Measurements from ENCODE around the gene SLC16A2. TPM values are rescaled to one million over a fixed set of nuclear protein-coding genes. Genes with fewer than 3 reads are reported as not detected.

Gene SLC16A2
- total RNA-seq, 1 experiment from 2014 or later, result 17.8 TPM

GRCh38 chrX:74438764-74439163 lies 17.5 kb downstream of the SLC16A2 start:
- intact Hi-C loops (cut with micrococcal nuclease; ENCODE audit: unreplicated experiment), result no loop called here
- Histone ChIP-seq H3K4me1 (ENCODE audit: insufficient read depth, low read length, poor library complexity, severe bottlenecking) (no peaks in the 10 kb centered on the region), H3K27ac (ENCODE audit: low read depth, low read length, poor library complexity, severe bottlenecking) (no peak overlapping the region), H3K27me3 (replicated peaks; ENCODE audit: insufficient read depth, low read depth, low read length, poor library complexity) (no peaks in the 10 kb centered on the region), H3K36me3 (ENCODE audit: insufficient read depth, low read length, poor library complexity, severe bottlenecking) (no peaks in the 10 kb centered on the region), H3K4me3 (ENCODE audit: low read depth, low read length, poor library complexity, severe bottlenecking) (no peak overlapping the region), H3K9me3 (ENCODE audit: low read depth, low read length, poor library complexity, severe bottlenecking) (no peaks in the 10 kb centered on the region)
- TF ChIP-seq CTCF (conservative IDR thresholded peaks at IDR 0.05; ENCODE audit: low read depth, low read length) (no peak), EZH2 (IDR thresholded peaks at IDR 0.05; ENCODE audit: borderline replicate concordance, low read depth, low read length, poor library complexity, severe bottlenecking) (no peak)
- no peak for DNase-seq (ENCODE audit: low spot score)
- ChIA-PET CTCF (no interaction called here), POLR2A (ENCODE audit: low non-redundant PET) (no interaction called here)
- no TSS peak for BruUV-seq (replicated peaks)

GRCh38 chrX:74445099-74445498 lies 23.8 kb downstream of the SLC16A2 start:
- POLR2A ChIA-PET (ENCODE audit: low non-redundant PET), result no interaction called here
- H3K36me3 ChIP-seq (ENCODE audit: insufficient read depth, low read length, poor library complexity, severe bottlenecking), result no peaks in the 10 kb centered on the region
- no peaks in the 10 kb centered on the region for H3K9me3 ChIP-seq (ENCODE audit: low read depth, low read length, poor library complexity, severe bottlenecking)
- no peak overlapping the region for H3K27ac ChIP-seq (ENCODE audit: low read depth, low read length, poor library complexity, severe bottlenecking)
- CTCF ChIA-PET, result no interaction called here
- H3K27me3 ChIP-seq (replicated peaks; ENCODE audit: insufficient read depth, low read depth, low read length, poor library complexity), result no peaks in the 10 kb centered on the region
- intact Hi-C loops (cut with micrococcal nuclease; ENCODE audit: unreplicated experiment), result no loop called here
- H3K4me3 ChIP-seq (ENCODE audit: low read depth, low read length, poor library complexity, severe bottlenecking), result no peak overlapping the region
- BruUV-seq (replicated peaks), result no TSS peak
- H3K4me1 ChIP-seq (ENCODE audit: insufficient read depth, low read length, poor library complexity, severe bottlenecking), result no peaks in the 10 kb centered on the region
- TF ChIP-seq CTCF (conservative IDR thresholded peaks at IDR 0.05; ENCODE audit: low read depth, low read length), result no peak
- DNase-seq (ENCODE audit: low spot score), result no peak

- BruUV-seq (replicated peaks), result no TSS peak
- TF ChIP-seq CTCF (conservative IDR thresholded peaks at IDR 0.05; ENCODE audit: low read depth, low read length), result no peak
- no peak for TF ChIP-seq EZH2 (IDR thresholded peaks at IDR 0.05; ENCODE audit: borderline replicate concordance, low read depth, low read length, poor library complexity, severe bottlenecking)
- no peak overlapping the region for H3K4me3 ChIP-seq (ENCODE audit: low read depth, low read length, poor library complexity, severe bottlenecking)
- DNase-seq (ENCODE audit: low spot score), result no peak
- intact Hi-C loops (cut with micrococcal nuclease; ENCODE audit: unreplicated experiment), result no loop called here
- ChIA-PET POLR2A (ENCODE audit: low non-redundant PET) (no interaction called here), CTCF (no interaction called here)
- no peaks in the 10 kb centered on the region for H3K9me3 ChIP-seq (ENCODE audit: low read depth, low read length, poor library complexity, severe bottlenecking)
- no peaks in the 10 kb centered on the region for H3K36me3 ChIP-seq (ENCODE audit: insufficient read depth, low read length, poor library complexity, severe bottlenecking)
- H3K27ac ChIP-seq (ENCODE audit: low read depth, low read length, poor library complexity, severe bottlenecking), result no peak overlapping the region
- H3K4me1 ChIP-seq (ENCODE audit: insufficient read depth, low read length, poor library complexity, severe bottlenecking), result no peaks in the 10 kb centered on the region
- no peaks in the 10 kb centered on the region for H3K27me3 ChIP-seq (replicated peaks; ENCODE audit: insufficient read depth, low read depth, low read length, poor library complexity)
Measured at GRCh38 chrX:74446876-74447275, 25.6 kb downstream of the SLC16A2 start.
